ENCODE data around the gene RPS16. TPM values are rescaled to one million over a fixed set of nuclear protein-coding genes. Genes with fewer than 3 reads are reported as not detected.

Gene RPS16
- total and polyA plus RNA-seq, 2 of the 8 experiments (the other 6 are each of a cell fraction or from before 2014, with no cell fraction given) = 2,433 to 7,810 TPM

GRCh38 chr19:39463403-39463802 lies 27.7 kb upstream of the RPS16 start (continued):
- TF ChIP-seq, protein P1, sequence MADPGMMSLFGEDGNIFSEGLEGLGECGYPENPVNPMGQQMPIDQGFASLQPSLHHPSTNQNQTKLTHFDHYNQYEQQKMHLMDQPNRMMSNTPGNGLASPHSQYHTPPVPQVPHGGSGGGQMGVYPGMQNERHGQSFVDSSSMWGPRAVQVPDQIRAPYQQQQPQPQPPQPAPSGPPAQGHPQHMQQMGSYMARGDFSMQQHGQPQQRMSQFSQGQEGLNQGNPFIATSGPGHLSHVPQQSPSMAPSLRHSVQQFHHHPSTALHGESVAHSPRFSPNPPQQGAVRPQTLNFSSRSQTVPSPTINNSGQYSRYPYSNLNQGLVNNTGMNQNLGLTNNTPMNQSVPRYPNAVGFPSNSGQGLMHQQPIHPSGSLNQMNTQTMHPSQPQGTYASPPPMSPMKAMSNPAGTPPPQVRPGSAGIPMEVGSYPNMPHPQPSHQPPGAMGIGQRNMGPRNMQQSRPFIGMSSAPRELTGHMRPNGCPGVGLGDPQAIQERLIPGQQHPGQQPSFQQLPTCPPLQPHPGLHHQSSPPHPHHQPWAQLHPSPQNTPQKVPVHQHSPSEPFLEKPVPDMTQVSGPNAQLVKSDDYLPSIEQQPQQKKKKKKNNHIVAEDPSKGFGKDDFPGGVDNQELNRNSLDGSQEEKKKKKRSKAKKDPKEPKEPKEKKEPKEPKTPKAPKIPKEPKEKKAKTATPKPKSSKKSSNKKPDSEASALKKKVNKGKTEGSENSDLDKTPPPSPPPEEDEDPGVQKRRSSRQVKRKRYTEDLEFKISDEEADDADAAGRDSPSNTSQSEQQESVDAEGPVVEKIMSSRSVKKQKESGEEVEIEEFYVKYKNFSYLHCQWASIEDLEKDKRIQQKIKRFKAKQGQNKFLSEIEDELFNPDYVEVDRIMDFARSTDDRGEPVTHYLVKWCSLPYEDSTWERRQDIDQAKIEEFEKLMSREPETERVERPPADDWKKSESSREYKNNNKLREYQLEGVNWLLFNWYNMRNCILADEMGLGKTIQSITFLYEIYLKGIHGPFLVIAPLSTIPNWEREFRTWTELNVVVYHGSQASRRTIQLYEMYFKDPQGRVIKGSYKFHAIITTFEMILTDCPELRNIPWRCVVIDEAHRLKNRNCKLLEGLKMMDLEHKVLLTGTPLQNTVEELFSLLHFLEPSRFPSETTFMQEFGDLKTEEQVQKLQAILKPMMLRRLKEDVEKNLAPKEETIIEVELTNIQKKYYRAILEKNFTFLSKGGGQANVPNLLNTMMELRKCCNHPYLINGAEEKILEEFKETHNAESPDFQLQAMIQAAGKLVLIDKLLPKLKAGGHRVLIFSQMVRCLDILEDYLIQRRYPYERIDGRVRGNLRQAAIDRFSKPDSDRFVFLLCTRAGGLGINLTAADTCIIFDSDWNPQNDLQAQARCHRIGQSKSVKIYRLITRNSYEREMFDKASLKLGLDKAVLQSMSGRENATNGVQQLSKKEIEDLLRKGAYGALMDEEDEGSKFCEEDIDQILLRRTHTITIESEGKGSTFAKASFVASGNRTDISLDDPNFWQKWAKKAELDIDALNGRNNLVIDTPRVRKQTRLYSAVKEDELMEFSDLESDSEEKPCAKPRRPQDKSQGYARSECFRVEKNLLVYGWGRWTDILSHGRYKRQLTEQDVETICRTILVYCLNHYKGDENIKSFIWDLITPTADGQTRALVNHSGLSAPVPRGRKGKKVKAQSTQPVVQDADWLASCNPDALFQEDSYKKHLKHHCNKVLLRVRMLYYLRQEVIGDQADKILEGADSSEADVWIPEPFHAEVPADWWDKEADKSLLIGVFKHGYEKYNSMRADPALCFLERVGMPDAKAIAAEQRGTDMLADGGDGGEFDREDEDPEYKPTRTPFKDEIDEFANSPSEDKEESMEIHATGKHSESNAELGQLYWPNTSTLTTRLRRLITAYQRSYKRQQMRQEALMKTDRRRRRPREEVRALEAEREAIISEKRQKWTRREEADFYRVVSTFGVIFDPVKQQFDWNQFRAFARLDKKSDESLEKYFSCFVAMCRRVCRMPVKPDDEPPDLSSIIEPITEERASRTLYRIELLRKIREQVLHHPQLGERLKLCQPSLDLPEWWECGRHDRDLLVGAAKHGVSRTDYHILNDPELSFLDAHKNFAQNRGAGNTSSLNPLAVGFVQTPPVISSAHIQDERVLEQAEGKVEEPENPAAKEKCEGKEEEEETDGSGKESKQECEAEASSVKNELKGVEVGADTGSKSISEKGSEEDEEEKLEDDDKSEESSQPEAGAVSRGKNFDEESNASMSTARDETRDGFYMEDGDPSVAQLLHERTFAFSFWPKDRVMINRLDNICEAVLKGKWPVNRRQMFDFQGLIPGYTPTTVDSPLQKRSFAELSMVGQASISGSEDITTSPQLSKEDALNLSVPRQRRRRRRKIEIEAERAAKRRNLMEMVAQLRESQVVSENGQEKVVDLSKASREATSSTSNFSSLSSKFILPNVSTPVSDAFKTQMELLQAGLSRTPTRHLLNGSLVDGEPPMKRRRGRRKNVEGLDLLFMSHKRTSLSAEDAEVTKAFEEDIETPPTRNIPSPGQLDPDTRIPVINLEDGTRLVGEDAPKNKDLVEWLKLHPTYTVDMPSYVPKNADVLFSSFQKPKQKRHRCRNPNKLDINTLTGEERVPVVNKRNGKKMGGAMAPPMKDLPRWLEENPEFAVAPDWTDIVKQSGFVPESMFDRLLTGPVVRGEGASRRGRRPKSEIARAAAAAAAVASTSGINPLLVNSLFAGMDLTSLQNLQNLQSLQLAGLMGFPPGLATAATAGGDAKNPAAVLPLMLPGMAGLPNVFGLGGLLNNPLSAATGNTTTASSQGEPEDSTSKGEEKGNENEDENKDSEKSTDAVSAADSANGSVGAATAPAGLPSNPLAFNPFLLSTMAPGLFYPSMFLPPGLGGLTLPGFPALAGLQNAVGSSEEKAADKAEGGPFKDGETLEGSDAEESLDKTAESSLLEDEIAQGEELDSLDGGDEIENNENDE (IDR thresholded peaks at IDR 0.05; ENCODE audit: insufficient replicate concordance, low read length) = no peak
- TF ChIP-seq ATF2 (IDR thresholded peaks at IDR 0.05; ENCODE audit: low read length) = no peak
- TF ChIP-seq CTCF (IDR thresholded peaks at IDR 0.05; ENCODE audit: control extremely low read depth in 1 of 3, insufficient read depth in 1 of 3, low read depth in 1 of 3, low read length in 3 of 3) = no peak
- TF ChIP-seq JUND (IDR thresholded peaks at IDR 0.05; ENCODE audit: low read length) = no peak
- TF ChIP-seq BRCA1 (IDR thresholded peaks at IDR 0.05; ENCODE audit: low read depth, low read length) = no peak
- TF ChIP-seq HDAC6 (IDR thresholded peaks at IDR 0.05; ENCODE audit: low read depth, low read length) = no peak
- no peak for TF ChIP-seq SIN3A (conservative IDR thresholded peaks at IDR 0.05 in 1 of 2, IDR thresholded peaks at IDR 0.05 in 1 of 2; ENCODE audit: low read depth in 1 of 2, low read length in 2 of 2)

All from H1 (cell line).